ENCODE data around the gene NELL1.

DNA sequence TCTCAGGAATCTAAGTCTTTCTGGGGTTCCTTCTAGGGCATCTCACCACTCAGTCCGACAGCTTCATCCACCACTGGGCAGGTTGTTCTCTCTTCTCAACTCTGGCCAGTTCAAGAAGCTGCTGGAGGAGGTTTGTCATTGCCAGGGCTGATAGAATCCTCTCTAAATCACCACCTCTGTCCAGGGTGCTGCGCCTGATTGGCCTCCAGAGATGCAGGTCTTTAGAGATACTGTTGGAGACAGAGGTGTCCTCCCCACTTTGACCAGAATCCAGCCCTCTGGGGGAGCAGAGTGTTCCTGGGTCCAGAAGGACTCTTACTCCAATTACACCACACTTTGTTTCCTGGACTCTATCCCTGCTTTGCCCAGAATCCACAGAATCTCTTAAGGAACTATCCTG, 90.2 kb downstream of the NELL1 start:
- no peak for TF ChIP-seq POLR2A (IDR thresholded peaks at IDR 0.05)
- TF ChIP-seq, protein P1, sequence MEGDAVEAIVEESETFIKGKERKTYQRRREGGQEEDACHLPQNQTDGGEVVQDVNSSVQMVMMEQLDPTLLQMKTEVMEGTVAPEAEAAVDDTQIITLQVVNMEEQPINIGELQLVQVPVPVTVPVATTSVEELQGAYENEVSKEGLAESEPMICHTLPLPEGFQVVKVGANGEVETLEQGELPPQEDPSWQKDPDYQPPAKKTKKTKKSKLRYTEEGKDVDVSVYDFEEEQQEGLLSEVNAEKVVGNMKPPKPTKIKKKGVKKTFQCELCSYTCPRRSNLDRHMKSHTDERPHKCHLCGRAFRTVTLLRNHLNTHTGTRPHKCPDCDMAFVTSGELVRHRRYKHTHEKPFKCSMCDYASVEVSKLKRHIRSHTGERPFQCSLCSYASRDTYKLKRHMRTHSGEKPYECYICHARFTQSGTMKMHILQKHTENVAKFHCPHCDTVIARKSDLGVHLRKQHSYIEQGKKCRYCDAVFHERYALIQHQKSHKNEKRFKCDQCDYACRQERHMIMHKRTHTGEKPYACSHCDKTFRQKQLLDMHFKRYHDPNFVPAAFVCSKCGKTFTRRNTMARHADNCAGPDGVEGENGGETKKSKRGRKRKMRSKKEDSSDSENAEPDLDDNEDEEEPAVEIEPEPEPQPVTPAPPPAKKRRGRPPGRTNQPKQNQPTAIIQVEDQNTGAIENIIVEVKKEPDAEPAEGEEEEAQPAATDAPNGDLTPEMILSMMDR (IDR thresholded peaks at IDR 0.05) = no peak
- no peak for TF ChIP-seq POLR2AphosphoS5 (IDR thresholded peaks at IDR 0.05)
- TF ChIP-seq EP300 (IDR thresholded peaks at IDR 0.05) = no peak

All from upper lobe of left lung (tissue), 4 donors.